ENCODE results near the gene DAP.

GRCh38 chr5:10741661-10742060 is 19.4 kb downstream of the DAP start:
- TF ChIP-seq BHLHE40 (IDR thresholded peaks at IDR 0.05; ENCODE audit: low read length) = no peak
- no peak for TF ChIP-seq PITX1 (CRISPR knock-in tag; IDR thresholded peaks at IDR 0.05)
- TF ChIP-seq E2F1 (CRISPR knock-in tag; IDR thresholded peaks at IDR 0.05) = no peak
- no peak for TF ChIP-seq RFX5 (IDR thresholded peaks at IDR 0.05; ENCODE audit: low read depth, low read length)
- TF ChIP-seq CTCF (CRISPR knock-in tag; IDR thresholded peaks at IDR 0.05) = peak; percentile 32; the same call in 1 of the 2 replicates
- TF ChIP-seq CHCHD3 (CRISPR knock-in tag; IDR thresholded peaks at IDR 0.05) = no peak

Data from HepG2 (cell line).